Stimulated activated CD8-positive, alpha-beta memory T cell treated with anti-CD3 and anti-CD28 coated beads, Interleukin-7, amount 100 ng/mL, for 48 hours (primary cell): Measurements from ENCODE around the gene PTPRN2.

Experiments used
- DNase-seq, 2 donors: peaks; one replicate each; pipeline ENCODE4 v3.0.0-alpha.2; 2020; ENCODE audit warnings: low read depth in 1 of 2; ENCODE audit errors: extremely low read depth in 1 of 2

PTPRN2 gene

GRCh38 chr7:158247758-158248487, 339.7 kb downstream of the PTPRN2 start:
- no peak for DNase-seq

- no peak for DNase-seq
Observed at GRCh38 chr7:158246960-158247673, 340.5 kb downstream of the PTPRN2 start.

- no peak for DNase-seq
Observed at GRCh38 chr7:158246272-158246959, 341.2 kb downstream of the PTPRN2 start.

GRCh38 chr7:158245724-158246041, 341.9 kb downstream of the PTPRN2 start:
- no peak for DNase-seq

- no peak for DNase-seq
Observed at GRCh38 chr7:158244873-158245723, 342.5 kb downstream of the PTPRN2 start.

GRCh38 chr7:158244430-158244829, 343.2 kb downstream of the PTPRN2 start:
- DNase-seq = no peak

GRCh38 chr7:158241919-158242318, 345.7 kb downstream of the PTPRN2 start:
- DNase-seq = no peak

- no peak for DNase-seq
Observed at GRCh38 chr7:158240801-158241200, 346.8 kb downstream of the PTPRN2 start.

GRCh38 chr7:158239290-158239981, 348.2 kb downstream of the PTPRN2 start:
- no peak for DNase-seq

- no peak for DNase-seq
Observed at GRCh38 chr7:158238616-158239289, 348.9 kb downstream of the PTPRN2 start.

GRCh38 chr7:158237672-158238335, 349.8 kb downstream of the PTPRN2 start:
- DNase-seq = no peak

- DNase-seq = no peak
Observed at GRCh38 chr7:158236400-158236799, 351.2 kb downstream of the PTPRN2 start.

GRCh38 chr7:158235862-158236261, 351.8 kb downstream of the PTPRN2 start:
- DNase-seq = no peak

- DNase-seq = no peak
Observed at GRCh38 chr7:158229945-158230344, 357.7 kb downstream of the PTPRN2 start.

- no peak for DNase-seq
Observed at GRCh38 chr7:158228986-158229385, 358.6 kb downstream of the PTPRN2 start.

GRCh38 chr7:158228131-158228530, 359.5 kb downstream of the PTPRN2 start:
- no peak for DNase-seq

GRCh38 chr7:158227258-158227984, 360.2 kb downstream of the PTPRN2 start:
- no peak for DNase-seq

- no peak for DNase-seq
Observed at GRCh38 chr7:158216198-158216597, 371.4 kb downstream of the PTPRN2 start.

- DNase-seq = no peak
Observed at GRCh38 chr7:158209435-158209834, 378.2 kb downstream of the PTPRN2 start.
